Activated T-helper 17 cell treated with anti-CD3 and anti-CD28 coated beads, Interleukin-2, amount 50 U/mL, for 72 hours (primary cell): Measurements from ENCODE around the gene ACOX1. TPM values are rescaled to one million over a fixed set of nuclear protein-coding genes. Genes with fewer than 3 reads are reported as not detected.

Experiments
- ATAC-seq: fragments of 150-1000 bp; cut with Tn5 transposase; replicated peaks from 2 replicates; pipeline ENCODE4 v1.10.0; 2021; ENCODE audit warnings: mild to moderate bottlenecking, moderate library complexity
- H3K27ac Mint-ChIP-seq: one replicate; pipeline ENCODE4 v1.8.0; 2022; ENCODE audit warnings: mixed read lengths
- H3K27me3 Mint-ChIP-seq: one replicate; pipeline ENCODE4 v1.8.0; 2022; ENCODE audit warnings: mixed read lengths
- H3K36me3 Mint-ChIP-seq: one replicate; pipeline ENCODE4 v1.8.0; 2022; ENCODE audit warnings: low read depth, mild to moderate bottlenecking, mixed read lengths
- H3K4me1 Mint-ChIP-seq: one replicate; pipeline ENCODE4 v1.8.0; 2022; ENCODE audit warnings: mixed read lengths
- H3K4me3 Mint-ChIP-seq: one replicate; pipeline ENCODE4 v1.8.0; 2022; ENCODE audit warnings: mild to moderate bottlenecking, mixed read lengths
- H3K9me3 Mint-ChIP-seq: one replicate; pipeline ENCODE4 v1.8.0; 2022; ENCODE audit warnings: mixed read lengths
- total RNA-seq, 2 donors: library from RNA; stranded (reverse); gene quantifications; one replicate each; pipeline ENCODE4 v1.2.3, GENCODE V29; 2022

The ACOX1 gene
- total RNA-seq, 2 donors from 2014 or later = 24.0 to 35.2 TPM

- ATAC-seq = no peak
- Mint-ChIP-seq H3K27me3 (no peaks in the 10 kb centered on the region), H3K4me1 (no peaks in the 10 kb centered on the region), H3K27ac (no peak overlapping the region), H3K4me3 (no peak overlapping the region), H3K36me3 (peaks cover 34% of the 10 kb centered on the region), H3K9me3 (no peaks in the 10 kb centered on the region)
These were observed 76.6 kb downstream of the ACOX1 start for GRCh38 chr17:75902406-75902805.

- Mint-ChIP-seq H3K4me3 (no peak overlapping the region), H3K27ac (no peak overlapping the region), H3K27me3 (no peaks in the 10 kb centered on the region), H3K36me3 (peaks cover 35% of the 10 kb centered on the region), H3K4me1 (no peaks in the 10 kb centered on the region), H3K9me3 (no peaks in the 10 kb centered on the region)
- ATAC-seq = no peak
These were observed 77.2 kb downstream of the ACOX1 start for GRCh38 chr17:75901727-75902126.

DNA sequence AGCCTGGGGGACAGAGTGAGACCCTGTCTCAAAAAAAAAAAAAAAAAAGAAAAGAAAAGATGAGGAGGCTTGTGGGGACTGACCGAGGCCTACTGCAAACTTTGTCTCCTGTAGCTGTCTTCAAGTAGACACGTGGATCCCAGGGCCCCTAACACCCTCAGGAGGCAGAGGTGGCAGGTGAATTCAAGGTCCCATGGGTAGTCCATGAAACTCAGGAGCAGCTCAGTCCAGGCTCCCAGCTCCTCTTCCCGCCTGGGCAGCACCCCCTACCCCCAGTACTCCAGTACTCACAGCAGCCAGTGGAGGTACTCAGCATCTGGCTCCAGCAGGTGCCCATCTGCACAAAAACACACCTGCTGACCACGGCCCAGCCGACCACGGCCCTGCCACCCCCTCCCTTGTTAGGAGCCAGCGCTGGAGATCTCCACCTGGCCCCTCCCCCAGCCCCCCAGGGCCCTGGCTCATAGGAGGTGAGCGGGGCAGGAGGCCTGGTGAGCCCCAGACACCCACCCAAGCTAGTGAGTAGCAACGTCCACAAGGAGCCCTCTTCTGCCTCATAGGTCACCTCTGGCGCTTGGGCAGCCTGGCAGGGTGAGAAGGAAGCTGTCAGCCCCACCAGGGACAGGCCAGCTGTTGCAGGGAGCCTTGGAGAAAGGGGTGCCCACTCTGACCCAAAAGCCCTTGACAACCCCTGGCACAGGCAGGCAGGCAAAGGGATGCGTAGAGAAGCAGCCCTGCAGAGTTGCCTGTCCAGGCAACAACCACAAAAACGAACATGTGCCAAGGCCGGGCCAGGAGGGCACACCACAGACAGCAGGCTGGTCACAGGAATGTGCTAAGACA lies 78.1 kb downstream of the ACOX1 start:
- H3K9me3 Mint-ChIP-seq = no peaks in the 10 kb centered on the region
- H3K27me3 Mint-ChIP-seq = no peaks in the 10 kb centered on the region
- H3K4me3 Mint-ChIP-seq = no peak overlapping the region
- peaks cover 35% of the 10 kb centered on the region for H3K36me3 Mint-ChIP-seq
- no peaks in the 10 kb centered on the region for H3K4me1 Mint-ChIP-seq
- no peak overlapping the region for H3K27ac Mint-ChIP-seq
- ATAC-seq = no peak

DNA sequence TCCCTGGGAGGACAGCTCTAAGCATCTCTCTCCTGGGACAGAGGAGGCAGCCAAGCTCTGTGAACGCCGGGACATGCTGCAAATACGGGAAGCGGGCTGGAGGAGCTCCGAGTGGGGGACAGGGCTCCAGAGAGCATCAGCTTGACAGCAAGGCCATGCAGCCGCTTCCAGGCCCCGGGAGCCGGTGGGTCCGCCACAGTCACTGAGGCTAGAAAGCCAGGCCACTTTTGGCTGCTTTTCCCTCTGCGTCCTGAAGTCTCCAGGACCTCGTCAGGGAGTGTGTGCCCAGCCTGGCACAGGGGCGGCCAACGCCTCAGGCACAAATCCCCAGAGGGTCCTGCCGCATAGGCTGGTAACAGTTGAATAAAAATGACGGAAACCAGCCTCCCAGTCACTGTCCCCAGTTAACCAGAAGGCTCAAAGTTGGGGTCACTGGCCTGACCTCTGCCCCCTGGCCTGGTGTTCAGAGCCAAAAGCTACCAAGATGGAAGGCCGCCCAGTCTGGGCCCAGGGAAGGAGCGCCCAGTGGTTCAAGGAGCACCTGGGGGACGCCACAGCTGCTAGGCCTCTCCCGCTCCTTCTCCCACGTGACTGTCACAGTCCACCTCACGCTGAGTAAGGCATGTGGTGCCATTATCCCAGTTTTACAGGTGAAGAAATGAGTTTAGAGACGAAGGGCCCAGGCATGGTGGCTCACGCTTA lies 79.0 kb downstream of the ACOX1 start:
- Mint-ChIP-seq H3K27me3 (no peaks in the 10 kb centered on the region), H3K4me1 (peaks cover 9% of the 10 kb centered on the region), H3K36me3 (peaks cover 35% of the 10 kb centered on the region), H3K9me3 (no peaks in the 10 kb centered on the region), H3K4me3 (no peak overlapping the region), H3K27ac (no peak overlapping the region)
- ATAC-seq = no peak

- H3K27ac Mint-ChIP-seq = no peak overlapping the region
- H3K4me3 Mint-ChIP-seq = no peak overlapping the region
- peaks cover 35% of the 10 kb centered on the region for H3K36me3 Mint-ChIP-seq
- ATAC-seq = no peak
- H3K27me3 Mint-ChIP-seq = no peaks in the 10 kb centered on the region
- H3K9me3 Mint-ChIP-seq = no peaks in the 10 kb centered on the region
- peaks cover 10% of the 10 kb centered on the region for H3K4me1 Mint-ChIP-seq
These were observed 79.6 kb downstream of the ACOX1 start for GRCh38 chr17:75899353-75899752.

- no peaks in the 10 kb centered on the region for H3K27me3 Mint-ChIP-seq
- peaks cover 35% of the 10 kb centered on the region for H3K36me3 Mint-ChIP-seq
- no peak overlapping the region for H3K4me3 Mint-ChIP-seq
- no peak overlapping the region for H3K27ac Mint-ChIP-seq
- no peaks in the 10 kb centered on the region for H3K9me3 Mint-ChIP-seq
- peaks cover 13% of the 10 kb centered on the region for H3K4me1 Mint-ChIP-seq
- ATAC-seq = no peak
These were observed 80.2 kb downstream of the ACOX1 start for GRCh38 chr17:75898791-75899190.

DNA sequence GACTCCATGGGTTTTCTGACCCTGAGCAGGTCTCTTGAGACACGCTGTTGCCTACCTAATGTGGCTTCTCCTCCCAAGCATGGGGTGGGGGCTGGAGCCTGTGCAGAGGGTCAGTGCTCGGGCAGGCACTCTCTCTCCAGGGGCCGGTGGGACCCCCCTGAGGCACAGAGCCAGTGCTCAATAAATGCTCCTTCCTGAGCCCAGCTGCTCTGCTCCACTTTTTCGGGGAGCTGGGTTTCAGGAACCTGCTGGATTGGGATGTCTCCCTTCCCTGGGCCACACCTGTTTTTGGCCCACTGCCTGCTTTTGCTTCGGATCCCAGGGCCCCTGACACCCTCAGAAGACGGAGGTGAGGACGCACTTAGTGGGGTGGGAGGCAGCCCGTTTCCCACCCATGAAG lies 80.9 kb downstream of the ACOX1 start:
- no peak for ATAC-seq
- no peaks in the 10 kb centered on the region for H3K27me3 Mint-ChIP-seq
- peak overlapping the region; percentile 67 for H3K4me3 Mint-ChIP-seq
- no peaks in the 10 kb centered on the region for H3K9me3 Mint-ChIP-seq
- H3K4me1 Mint-ChIP-seq = peaks cover 15% of the 10 kb centered on the region
- H3K27ac Mint-ChIP-seq = no peak overlapping the region
- H3K36me3 Mint-ChIP-seq = peaks cover 35% of the 10 kb centered on the region

DNA sequence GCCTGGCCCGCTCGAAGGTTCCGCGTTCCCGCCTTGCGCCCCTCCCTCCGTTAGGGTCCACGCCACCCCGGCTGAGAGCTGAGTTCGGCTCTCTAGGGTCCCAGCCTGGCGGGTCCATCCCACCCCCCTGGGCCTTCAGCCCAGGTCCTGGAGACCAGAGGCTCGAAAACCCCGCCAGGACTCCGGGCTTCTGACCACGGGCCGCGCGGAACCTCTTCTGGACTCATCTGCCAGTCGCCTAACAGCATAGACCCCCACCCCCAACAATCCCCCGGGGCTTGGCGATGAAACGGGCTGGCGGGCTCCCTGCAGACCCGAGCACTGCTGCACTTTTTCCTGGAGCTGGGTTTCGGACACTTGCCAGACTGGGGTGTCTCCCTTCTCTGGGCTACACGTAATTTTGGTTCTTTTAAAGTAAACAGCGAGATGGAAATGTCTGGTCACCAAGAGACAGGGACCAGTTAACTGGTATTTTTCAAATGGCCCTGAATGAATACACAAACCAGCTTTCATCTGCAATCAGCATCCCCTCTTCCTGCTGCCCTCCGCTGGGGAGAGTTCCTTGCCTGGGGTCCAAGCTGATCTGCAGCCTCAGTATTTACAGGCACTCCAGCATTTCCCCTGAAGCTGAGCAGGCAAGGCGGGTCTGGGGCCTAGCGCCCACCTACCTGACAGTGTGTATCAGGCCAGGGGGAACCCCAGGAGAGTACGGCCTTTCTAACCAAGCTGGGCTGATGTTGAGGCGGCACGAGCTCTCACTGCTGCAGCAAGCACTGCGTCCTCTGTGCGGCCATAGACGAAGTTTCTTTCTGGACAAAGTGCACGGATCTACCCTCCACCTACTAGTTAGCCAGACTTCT lies 81.6 kb downstream of the ACOX1 start:
- peaks cover 35% of the 10 kb centered on the region for H3K36me3 Mint-ChIP-seq
- H3K27ac Mint-ChIP-seq = peak overlapping the region; percentile 62
- H3K4me1 Mint-ChIP-seq = peaks cover 15% of the 10 kb centered on the region
- no peaks in the 10 kb centered on the region for H3K27me3 Mint-ChIP-seq
- peak overlapping the region; percentile 67 for H3K4me3 Mint-ChIP-seq
- H3K9me3 Mint-ChIP-seq = no peaks in the 10 kb centered on the region
- no peak for ATAC-seq

- peak; percentile 94 for ATAC-seq
- Mint-ChIP-seq H3K4me3 (peak within 1 kb of the TSS; percentile 88), H3K36me3 (peaks cover 35% of the 10 kb centered on the region), H3K9me3 (no peaks in the 10 kb centered on the region), H3K27ac (peak within 1 kb of the TSS; percentile 84), H3K4me1 (peaks cover 15% of the 10 kb centered on the region), H3K27me3 (no peaks in the 10 kb centered on the region)
These were observed 82.4 kb downstream of the ACOX1 start, which contains the start of gene TRIM65 for GRCh38 chr17:75896415-75897159. TSS of gene TRIM65 (minus strand) at chr17:75896951. CDS start at chr17:75896937, 14 bp downstream.

DNA sequence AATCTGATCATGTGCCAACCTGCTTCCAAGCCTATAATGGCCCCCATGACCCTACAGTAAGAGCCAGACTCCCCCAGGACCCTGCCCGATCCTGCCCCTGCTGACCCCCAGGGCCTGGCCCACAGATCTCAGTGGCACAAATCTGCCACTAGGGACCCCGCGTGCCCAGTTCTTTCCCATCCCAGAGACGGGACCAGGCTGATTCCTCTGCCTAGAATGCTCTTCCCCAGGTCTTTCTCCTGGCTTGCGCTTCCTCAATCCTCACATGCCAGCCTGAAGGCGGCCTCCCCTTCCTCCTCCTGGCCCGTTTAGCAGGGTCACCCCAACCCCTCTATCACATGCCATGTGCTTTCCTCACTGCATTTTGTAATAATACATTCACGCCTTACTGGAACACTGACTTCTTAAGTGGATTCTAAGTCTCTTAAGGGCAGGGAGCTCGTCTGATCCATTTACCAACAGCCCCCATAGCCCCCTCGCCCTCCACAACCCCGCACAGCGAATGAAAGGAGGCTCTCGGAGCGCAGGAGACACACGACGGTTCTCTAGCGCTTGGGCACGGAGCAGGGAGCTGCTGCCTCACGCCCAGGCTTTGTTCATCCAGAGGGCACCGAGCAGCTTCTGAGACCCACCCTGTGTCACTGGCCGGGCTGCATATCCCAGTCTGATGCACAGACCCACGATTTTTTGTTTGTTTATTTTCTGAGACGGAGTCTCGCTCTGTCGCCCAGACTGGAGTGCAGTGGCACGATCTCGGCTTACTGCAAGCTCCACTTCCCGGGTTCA lies 83.4 kb downstream of the ACOX1 start:
- peaks cover 31% of the 10 kb centered on the region for H3K36me3 Mint-ChIP-seq
- ATAC-seq = peak; percentile 9
- peaks cover 15% of the 10 kb centered on the region for H3K4me1 Mint-ChIP-seq
- no peaks in the 10 kb centered on the region for H3K27me3 Mint-ChIP-seq
- peak overlapping the region; percentile 84 for H3K27ac Mint-ChIP-seq
- H3K9me3 Mint-ChIP-seq = no peaks in the 10 kb centered on the region
- peak overlapping the region; percentile 88 for H3K4me3 Mint-ChIP-seq

DNA sequence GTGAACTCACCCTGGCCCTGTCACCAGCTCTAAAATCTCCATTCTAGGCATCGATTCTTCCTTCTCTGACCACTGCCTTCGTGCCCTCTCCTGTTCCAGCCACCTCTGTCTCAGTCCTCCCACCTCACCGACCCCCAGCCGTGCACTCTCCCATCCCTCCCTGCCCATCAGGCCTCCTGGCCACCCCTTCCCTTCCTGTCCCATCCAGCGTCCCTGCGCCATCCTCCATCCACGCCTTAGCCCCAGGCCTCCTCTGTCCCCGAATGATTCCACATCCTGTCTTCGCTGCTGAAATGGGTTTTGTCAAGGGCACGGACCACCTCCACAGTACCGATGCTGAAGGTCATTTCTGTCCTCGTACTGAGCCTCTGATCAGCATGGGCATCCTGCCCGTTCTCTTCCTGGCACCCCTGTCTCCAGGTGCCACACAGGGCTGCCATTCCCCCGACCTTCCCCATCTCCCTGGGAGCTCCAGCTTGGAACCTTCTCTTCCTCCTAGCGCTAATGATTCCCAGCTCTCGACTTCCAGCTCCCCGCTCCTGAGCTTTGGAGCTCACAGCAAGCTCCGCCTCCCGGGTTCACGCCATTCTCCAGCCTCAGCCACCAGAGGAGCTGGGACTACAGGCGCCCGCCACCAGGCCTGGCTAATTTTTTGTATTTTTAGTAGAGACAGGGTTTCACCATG lies 84.8 kb downstream of the ACOX1 start:
- H3K27ac Mint-ChIP-seq = peak overlapping the region; percentile 79
- no peak for ATAC-seq
- H3K36me3 Mint-ChIP-seq = peaks cover 31% of the 10 kb centered on the region
- H3K9me3 Mint-ChIP-seq = no peaks in the 10 kb centered on the region
- peak overlapping the region; percentile 31 for H3K4me3 Mint-ChIP-seq
- H3K27me3 Mint-ChIP-seq = no peaks in the 10 kb centered on the region
- H3K4me1 Mint-ChIP-seq = peaks cover 18% of the 10 kb centered on the region

GRCh38 chr17:75893305-75894048 lies 85.5 kb downstream of the ACOX1 start:
- Mint-ChIP-seq H3K4me1 (peaks cover 18% of the 10 kb centered on the region), H3K36me3 (peaks cover 24% of the 10 kb centered on the region), H3K27ac (peak overlapping the region; percentile 79), H3K27me3 (no peaks in the 10 kb centered on the region), H3K4me3 (peak overlapping the region; percentile 31), H3K9me3 (no peaks in the 10 kb centered on the region)
- no peak for ATAC-seq
